NCI-H146 treated with DMSO at 0.1 percent for 48 hours (cell line): Measurements from ENCODE around the gene OR4E2.
"Not testable (repeated sequence)": the region's sequence is repeated elsewhere in the genome, so short reads cannot be mapped to it uniquely, and the experiment has no call there.

Source experiments
- DNase-seq: peaks from one replicate; lab custom pipeline; 2025; ENCODE audit not compliant: unreplicated experiment; lab: John Stamatoyannopoulos, UW

Gene OR4E2

GRCh38 chr14:21653331-21653885, at the start of gene OR4E2:
TSS of gene OR4E2 (plus strand) at chr14:21653835. CDS start at chr14:21665083, 11,248 bp downstream.
- no peak for DNase-seq

DNA sequence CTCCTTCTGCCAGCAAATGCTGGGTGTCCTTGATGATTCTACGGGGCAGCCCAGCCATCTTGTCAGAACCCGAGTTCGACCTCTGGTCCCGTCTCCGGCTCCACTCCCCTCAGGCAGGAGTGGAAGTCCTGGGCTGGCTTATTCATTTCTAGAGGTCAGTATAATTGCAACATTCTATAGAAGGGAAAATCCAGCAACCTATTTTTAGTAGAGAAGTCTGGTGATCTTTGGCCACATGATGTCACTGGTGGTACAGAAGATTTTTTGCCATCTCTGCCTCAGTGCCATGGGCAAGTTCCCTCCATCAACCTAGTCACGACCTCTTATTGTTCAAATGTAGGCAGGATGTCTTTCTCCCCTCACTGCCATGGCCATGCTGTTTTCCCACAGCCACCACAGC, 41.3 kb upstream of the OR4E2 start:
- no peak for DNase-seq

DNA sequence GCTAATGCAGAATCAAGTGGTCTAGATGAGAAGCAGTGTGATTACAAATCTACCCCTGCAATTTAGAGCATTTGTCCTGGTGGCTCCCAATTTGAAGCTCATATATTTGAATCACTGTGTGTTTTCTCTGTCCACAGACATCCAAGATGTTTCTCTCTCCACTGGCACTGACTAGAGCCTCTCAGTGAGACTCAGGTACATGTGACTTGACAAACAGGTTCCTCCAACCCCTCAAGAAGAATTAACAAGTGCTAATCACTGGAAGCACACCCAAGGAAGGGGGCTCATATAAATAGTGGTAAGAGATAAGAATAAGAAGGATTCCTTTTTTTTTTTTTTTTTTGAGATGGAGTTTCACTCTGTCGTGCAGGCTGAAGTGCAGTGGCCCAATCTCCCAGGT, 39.4 kb upstream of the OR4E2 start:
- no peak for DNase-seq

- DNase-seq, result no peak
These were observed 36.0 kb upstream of the OR4E2 start for GRCh38 chr14:21617614-21618013.

DNA sequence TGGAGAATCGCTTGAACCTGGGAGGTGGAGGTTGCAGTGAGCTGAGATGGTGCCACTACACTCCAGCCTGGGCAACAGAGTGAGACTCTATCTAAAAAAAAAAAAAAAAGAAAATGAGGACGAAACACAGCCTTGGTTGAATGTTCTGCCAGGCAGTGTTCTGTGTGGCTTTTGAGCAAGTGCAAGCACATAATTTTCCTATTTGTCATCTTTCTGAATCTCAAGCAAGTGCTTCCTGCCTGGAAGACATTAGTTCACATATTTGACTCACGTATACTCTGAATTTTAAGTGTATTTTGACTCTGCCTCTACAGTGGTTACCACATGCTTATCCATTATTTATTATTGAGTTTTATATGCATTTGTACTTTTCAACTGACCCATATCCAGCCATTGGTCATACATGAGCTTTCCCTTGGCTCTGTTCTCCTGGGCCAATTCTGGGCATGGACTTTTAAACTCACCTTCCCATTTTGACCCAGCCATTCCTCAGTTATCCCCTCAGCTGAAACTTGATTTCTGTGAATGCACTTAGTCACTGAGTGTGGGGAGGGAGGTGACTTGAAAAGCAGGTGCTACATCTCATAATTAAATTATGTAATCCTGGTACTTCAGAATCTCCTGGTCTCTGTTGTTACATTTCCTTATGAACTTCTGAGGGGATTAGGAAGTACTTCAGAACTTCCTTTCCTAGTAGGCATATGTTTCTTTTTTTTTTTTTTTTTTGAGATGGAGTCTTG, 27.0 kb upstream of the OR4E2 start:
- no peak for DNase-seq

GRCh38 chr14:21630503-21630902, 23.1 kb upstream of the OR4E2 start:
- DNase-seq, result not testable (repeated sequence)

GRCh38 chr14:21631084-21631483, 22.6 kb upstream of the OR4E2 start:
- no peak for DNase-seq

DNA sequence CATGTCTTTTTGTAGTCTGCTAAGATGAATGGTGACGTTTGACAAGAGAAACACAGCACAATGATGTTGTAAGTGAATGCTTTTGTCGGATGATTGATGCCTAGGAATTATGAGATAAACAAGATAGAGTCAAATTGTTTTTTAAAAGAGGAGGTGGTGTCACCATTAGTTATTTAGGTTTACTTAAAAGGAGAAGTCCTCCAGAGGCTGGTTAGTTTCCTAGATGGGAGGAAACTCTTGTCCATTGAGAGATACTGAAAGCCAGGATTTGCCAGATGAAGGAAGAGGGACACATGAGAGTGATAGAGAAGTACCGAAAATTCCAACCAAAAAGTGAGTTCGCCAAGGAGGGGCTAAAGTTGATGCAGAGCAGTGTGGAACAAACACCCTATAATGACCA, 18.8 kb upstream of the OR4E2 start, which contains the start of gene OR10G2:
OR10G2 (minus strand) TSS at position 101 of the 400 bp plus-strand sequence; CDS start at position 3, 98 bp downstream.
- no peak for DNase-seq

DNA sequence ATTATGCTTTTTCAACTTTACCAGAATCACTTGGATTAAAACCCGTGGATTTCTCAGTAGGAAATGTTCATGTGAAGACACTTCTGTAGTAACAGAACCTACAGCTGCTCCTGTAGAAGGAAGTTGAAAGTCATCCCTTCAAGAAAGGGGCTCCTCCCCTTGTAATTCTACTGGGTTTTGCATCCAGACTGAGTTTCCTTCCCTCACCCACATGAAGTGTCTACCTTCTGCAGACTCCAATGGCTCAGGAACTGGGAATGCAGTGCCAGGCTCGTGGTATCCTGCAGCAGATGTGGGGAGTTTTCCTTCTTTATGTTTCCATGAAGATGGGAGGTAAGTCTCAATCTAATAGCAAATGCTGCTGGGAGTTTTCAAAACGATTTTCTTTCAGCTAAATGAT, 11.0 kb upstream of the OR4E2 start:
- no peak for DNase-seq

DNA sequence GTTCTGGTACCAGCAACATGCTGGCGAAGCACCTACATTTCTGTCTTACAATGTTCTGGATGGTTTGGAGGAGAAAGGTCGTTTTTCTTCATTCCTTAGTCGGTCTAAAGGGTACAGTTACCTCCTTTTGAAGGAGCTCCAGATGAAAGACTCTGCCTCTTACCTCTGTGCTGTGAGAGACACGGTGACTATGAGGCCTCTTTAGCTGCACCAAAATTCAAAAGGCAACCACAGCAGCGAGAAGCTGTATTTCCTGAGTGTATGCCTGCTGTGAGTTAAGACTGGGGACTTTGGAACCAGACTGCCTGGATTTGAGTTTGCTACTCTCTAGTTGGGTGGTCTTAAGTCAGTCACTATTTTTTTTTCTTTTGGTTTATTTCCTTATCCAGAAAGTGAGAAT, 10.2 kb upstream of the OR4E2 start:
- no peak for DNase-seq

GRCh38 chr14:21647380-21647779, 6.3 kb upstream of the OR4E2 start:
- no peak for DNase-seq

DNA sequence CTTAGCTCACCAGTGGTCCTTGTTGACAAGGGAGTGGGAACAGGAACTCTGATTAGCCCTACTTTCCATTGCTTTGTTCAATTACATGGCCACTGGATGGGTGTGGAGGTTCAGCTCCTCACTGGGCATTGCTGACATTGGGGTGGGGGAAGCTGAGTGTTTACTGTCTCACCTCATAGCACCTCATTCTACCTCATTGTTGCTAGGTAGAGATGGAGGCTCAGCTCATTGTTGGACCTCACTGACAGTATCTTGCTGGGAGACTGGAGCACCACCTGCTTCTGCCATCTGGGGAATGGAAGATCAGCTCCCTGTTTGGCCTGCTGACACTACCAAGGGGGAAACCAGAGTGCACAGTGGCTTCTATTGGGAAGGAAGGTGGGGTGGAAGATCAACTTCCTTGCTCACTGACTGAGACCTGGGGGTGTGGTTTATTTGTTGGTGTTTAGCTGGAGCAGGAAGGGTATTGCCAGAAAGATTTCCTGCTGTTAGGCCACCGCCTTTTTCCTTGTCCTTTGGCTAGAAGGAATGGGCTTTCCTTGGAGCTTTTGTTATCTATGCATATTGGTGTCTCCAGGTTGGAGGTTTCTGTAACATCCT, 1.3 kb upstream of the OR4E2 start:
- DNase-seq, result no peak

GRCh38 chr14:21654215-21654614, 580 bp downstream of the OR4E2 start:
- no peak for DNase-seq

- DNase-seq, result no peak
These were observed 3.3 kb downstream of the OR4E2 start for GRCh38 chr14:21656980-21657379.

DNA sequence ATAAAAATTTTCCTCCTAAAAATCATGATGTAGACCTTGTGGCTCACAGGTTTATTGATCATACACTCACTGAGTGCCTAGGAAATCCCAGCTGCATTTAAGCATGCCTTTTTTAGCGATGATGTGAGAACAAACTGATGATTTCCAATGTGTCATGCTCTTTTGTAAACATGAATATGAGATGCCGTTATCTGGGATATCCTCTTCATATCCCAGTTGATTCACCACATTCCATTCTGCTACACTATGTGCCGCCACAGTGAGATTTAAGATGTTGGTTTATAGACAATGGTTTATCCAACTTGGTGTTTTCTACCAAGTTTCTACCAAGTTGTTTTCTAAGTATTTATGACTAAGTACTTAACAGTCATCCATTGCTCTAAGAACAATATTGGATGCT, 14.7 kb downstream of the OR4E2 start:
- DNase-seq, result no peak

DNA sequence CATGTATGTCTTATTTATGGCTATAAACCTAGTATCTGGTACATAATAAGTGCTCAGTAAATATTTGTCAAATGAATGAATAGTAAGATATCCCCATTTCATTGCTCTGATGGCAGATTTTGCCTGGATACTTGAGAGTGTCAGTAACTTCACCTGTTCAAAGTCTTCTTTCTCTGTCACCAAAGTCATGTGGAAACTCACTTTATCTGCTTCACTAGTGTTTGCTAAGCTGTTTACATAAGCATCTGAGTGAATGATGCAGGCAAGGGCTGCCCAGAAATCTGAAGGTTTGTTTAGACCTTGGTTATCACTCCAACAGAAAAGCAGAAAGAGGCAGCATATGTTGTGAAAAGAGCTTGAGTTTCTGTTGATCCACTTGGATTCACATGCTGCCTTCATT, 15.6 kb downstream of the OR4E2 start:
- DNase-seq, result no peak

- no peak for DNase-seq
These were observed 17.7 kb downstream of the OR4E2 start for GRCh38 chr14:21671371-21671770.

- DNase-seq, result no peak
These were observed 18.5 kb downstream of the OR4E2 start for GRCh38 chr14:21672116-21672515.

DNA sequence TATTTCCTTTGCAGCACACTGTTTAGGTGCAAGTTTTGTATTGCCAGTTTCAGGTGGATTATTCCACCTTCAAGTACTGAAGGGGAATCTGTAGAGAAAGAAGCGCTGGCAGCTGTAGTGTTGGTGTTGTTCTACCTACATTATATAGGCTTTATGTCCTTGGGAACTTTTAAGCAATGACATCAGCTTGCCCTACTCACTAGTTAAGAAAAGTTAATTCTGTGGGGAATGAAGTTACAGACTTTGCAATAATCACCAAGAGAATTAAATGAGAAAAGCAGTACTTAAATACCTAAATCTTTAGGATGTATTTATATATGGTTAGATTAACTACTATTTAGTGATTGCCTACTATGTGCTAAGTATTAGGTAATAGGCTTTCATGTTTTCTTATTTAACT, 20.1 kb downstream of the OR4E2 start, which contains the start of gene OR4E1:
OR4E1 (minus strand) TSS at position 101 of the 400 bp plus-strand sequence. CDS start 2,883 bp downstream, outside the sequence.
- DNase-seq, result no peak

DNA sequence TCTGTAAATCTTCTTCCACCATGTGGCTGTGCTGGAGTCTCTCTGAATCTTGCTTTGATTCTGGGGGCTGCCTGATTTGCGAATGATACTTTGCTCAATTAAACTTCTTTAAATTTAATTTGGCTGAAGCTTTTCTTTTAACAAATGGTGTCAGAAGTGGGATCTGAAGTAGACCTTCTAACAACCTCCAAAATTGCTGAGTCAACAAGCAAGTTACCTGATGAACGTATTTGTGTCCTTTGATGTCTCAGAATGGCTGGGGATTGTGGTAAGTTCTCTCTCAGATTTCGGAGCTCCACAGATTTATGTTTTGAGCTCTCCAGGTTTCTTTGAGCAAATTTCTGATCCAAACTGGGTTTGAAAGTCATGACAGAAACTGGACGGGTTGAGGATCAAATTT, 21.9 kb downstream of the OR4E2 start:
- no peak for DNase-seq

DNA sequence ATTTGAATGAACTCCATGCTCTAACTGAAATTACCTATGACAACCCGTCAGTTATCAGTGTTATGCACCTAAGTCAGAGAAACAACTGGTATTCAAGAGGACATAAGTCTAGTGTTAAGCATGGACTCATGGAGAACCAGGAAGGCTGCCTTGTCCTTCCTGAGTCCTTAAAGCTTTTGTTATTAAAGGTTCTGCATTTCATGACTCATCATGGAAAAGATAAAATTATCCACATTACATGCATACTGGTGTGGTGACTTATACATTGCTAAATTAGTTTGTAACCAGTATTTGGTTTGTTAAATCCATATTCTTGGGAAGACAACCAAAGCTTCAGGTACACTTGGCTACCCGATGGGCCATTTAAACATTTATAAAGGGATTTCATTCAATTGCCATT, 26.4 kb downstream of the OR4E2 start:
- DNase-seq, result no peak

DNA sequence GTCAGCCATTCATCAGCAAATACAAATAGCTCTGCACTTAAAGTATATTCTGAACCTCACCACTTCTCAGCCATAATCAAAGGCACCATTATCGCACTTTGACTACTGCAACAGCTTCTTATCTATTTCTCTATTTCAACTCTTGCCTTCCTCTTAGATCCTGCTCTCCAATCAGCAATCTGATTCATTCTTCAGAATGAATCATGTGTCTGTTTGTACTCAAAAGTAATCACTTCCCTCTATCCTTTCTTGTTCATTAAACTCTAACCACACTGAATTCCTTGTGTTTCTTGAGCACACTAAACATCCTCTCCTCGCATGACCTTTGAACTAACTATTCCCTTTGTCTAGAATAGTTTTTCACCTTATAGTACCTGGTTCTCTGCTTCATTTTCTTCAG, 32.8 kb downstream of the OR4E2 start:
- DNase-seq, result no peak
